GM10266 (cell line): ENCODE measurements around the gene CEP78.
"Not testable (repeated sequence)": the region's sequence is repeated elsewhere in the genome, so short reads cannot be mapped to it uniquely, and the experiment has no call there.

Experiments used
- DNase-seq: peaks from one replicate; pipeline ENCODE4 v3.0.0; 2012; ENCODE audit errors: extremely low spot score
- CTCF ChIP-seq: IDR thresholded peaks from 2 replicates; pipeline ENCODE4 v1.5.1; 2012; ENCODE audit warnings: mild to moderate bottlenecking, low read depth; ENCODE audit not compliant: control insufficient read depth, insufficient read depth; ENCODE audit errors: missing control alignments

The CEP78 gene

GRCh38 chr9:78269784-78270183 lies 33.9 kb downstream of the CEP78 start:
- no peak for TF ChIP-seq CTCF
- DNase-seq: no peak

- no peak for DNase-seq
- no peak for TF ChIP-seq CTCF
Observed at GRCh38 chr9:78272307-78272706, 36.4 kb downstream of the CEP78 start.

- no peak for DNase-seq
- no peak for TF ChIP-seq CTCF
Observed at GRCh38 chr9:78273761-78274160, 37.9 kb downstream of the CEP78 start.

- TF ChIP-seq CTCF: no peak
- no peak for DNase-seq
Observed at GRCh38 chr9:78278177-78278777, 42.4 kb downstream of the CEP78 start.

- no peak for TF ChIP-seq CTCF
- DNase-seq: no peak
Observed at GRCh38 chr9:78278801-78279200, 42.9 kb downstream of the CEP78 start.

GRCh38 chr9:78280982-78281668 lies 45.2 kb downstream of the CEP78 start:
- DNase-seq: no peak
- no peak for TF ChIP-seq CTCF

GRCh38 chr9:78284181-78284580 lies 48.3 kb downstream of the CEP78 start:
- DNase-seq: not testable (repeated sequence)
